ENCODE results near the gene CACNG5.

- TF ChIP-seq CTCF (IDR thresholded peaks at IDR 0.05) (no peak), POLR2A (IDR thresholded peaks at IDR 0.05) (no peak)
Measured at GRCh38 chr17:66903781-66904180, 68.9 kb downstream of the CACNG5 start.

All from heart left ventricle (tissue), 13 donors.